DMS53 (cell line): ENCODE data around the gene CACNA1A.

Experiments used
- DNase-seq: peaks from one replicate; lab custom pipeline; 2025; lab: John Stamatoyannopoulos, UW

The CACNA1A gene

DNA sequence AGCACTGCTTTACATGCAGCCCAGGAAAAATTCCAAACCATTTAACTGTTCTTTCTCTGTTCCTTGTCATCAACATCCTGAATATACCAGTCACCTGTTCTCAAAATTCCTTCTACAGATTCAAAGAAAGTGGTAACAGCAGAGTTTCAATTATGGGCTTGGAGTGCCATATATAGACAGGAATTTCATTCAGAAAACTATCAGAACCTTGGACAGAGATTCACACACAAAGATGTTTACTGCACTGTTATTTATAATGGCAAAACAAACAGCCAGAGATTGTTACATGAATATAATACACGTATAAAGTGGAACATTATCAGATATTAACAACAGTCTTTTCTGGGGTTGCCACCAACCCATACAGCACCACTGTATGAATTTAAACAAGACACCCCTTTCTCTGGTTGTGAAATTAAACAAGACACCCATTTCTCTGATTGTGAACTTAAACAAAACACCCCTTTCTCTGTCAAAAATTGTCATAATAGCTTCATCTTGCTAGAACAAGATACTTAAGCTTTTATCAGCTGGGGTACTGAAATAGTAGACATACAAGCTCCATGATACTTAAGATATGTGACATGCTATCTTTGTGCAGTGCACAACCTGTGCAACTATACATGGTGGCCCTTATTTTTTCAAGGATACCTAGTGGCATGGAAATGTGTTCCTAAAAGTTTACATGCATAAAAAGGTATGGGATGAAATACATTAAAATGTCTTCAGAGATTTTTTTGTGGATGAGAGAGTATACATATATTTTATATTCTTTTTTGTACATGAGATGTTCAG, 12.6 kb downstream of the CACNA1A start:
- no peak for DNase-seq

DNA sequence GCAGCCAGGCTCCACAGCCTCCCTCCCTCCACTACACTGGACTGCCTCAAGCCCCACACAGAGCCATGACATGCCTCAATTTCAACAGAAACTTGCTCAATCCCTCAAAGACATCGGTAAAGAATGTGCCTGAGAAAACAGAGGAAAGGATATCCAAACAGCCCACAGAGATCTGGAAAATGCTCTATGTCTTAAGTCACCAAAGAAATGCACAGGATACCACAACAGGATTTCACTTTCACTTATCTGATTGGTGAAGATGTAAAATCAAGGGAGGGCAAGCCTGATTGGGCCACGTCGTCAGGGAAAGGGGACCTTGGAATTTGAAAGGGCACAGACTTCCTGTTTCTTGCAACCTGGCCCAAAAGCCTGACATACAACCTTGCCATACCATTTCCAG, 14.2 kb downstream of the CACNA1A start:
- no peak for DNase-seq

- no peak for DNase-seq
These were observed 18.3 kb downstream of the CACNA1A start for GRCh38 chr19:13487985-13488384.

GRCh38 chr19:13484166-13484565, 22.1 kb downstream of the CACNA1A start:
- no peak for DNase-seq

- no peak for DNase-seq
These were observed 23.1 kb downstream of the CACNA1A start for GRCh38 chr19:13483215-13483614.

- DNase-seq = no peak
These were observed 27.7 kb downstream of the CACNA1A start for GRCh38 chr19:13478576-13478975.

DNA sequence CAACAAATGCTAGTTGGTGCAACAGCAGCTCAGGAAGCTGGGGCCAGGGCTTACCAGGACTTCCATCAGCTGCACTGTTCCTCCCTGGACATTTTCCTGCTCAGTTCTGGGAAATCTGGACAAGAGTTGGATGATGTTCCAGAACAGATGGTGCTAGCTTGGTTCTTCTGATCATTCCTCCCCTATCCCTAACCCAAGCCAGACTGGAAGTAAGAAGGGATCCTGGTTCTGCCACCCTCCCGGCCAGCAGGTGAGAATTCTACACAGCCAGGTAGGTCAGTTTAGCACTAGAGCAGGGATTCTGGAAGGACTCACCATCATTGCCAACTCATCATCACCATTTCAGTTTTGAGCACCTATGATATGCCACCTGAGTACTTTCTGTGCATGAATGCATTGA, 30.2 kb downstream of the CACNA1A start:
- no peak for DNase-seq

- no peak for DNase-seq
These were observed 31.2 kb downstream of the CACNA1A start for GRCh38 chr19:13475044-13475443.

- no peak for DNase-seq
These were observed 39.6 kb downstream of the CACNA1A start for GRCh38 chr19:13466697-13467096.

- peak; percentile 6 for DNase-seq
These were observed 43.0 kb downstream of the CACNA1A start for GRCh38 chr19:13463296-13463695.

- no peak for DNase-seq
These were observed 44.7 kb downstream of the CACNA1A start for GRCh38 chr19:13461536-13461935.

DNA sequence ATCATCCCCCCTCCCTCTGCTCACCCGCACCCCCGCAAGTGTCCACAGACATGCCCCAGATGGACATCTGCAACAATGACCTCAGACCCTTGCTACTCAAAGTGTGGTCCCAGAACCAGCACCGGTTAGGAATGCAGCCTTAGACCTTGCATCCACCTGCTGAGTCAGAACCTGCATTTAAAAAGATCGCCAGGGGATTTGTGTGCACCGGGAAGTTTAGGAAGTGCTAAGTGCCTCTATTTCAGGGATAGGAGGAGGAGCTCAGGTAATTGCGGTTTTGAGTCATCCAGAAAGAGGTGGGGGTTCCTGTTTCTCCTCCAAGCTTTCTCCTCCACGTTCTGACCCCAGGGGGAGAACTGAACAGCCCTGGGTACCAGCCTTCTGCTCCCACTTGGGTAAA, 46.2 kb downstream of the CACNA1A start:
- DNase-seq = no peak

GRCh38 chr19:13459351-13459750, 46.9 kb downstream of the CACNA1A start:
- no peak for DNase-seq

- DNase-seq = no peak
These were observed 54.8 kb downstream of the CACNA1A start for GRCh38 chr19:13451434-13451995.

GRCh38 chr19:13447978-13448377, 58.3 kb downstream of the CACNA1A start:
- no peak for DNase-seq

DNA sequence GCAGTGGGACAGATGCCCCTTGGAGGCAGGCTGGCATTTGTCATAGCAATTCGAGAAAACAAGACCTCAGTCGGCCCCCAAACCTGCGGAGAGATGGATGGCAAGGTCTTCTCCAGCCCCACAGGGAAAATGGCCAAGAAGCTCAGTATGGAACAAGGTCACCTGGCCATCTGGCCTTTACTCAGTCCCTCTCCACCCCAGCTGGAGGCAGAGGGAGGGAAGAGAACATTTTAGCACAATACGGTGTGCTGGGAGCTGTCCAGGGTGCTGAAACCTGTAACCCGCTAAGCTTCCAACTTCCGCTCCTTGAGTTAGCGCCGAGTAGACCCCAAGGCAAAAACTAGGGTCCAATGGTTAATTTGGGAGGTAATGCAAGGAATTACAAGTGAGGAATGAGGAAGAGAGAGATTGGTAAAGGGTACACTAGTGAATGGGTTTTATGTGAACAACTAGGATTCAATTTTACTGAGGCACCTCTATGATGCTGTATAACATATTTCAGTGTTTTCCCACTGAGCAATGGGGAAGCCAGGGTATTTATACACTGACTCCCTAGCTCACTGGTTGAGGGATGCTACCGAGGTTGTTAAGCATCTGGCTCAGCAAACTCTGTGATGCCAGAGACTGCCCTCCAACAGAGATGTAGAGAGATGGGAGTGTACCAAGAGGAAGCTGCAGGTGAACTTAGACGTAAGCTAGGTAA, 64.3 kb downstream of the CACNA1A start:
- DNase-seq = peak; percentile 10

DNA sequence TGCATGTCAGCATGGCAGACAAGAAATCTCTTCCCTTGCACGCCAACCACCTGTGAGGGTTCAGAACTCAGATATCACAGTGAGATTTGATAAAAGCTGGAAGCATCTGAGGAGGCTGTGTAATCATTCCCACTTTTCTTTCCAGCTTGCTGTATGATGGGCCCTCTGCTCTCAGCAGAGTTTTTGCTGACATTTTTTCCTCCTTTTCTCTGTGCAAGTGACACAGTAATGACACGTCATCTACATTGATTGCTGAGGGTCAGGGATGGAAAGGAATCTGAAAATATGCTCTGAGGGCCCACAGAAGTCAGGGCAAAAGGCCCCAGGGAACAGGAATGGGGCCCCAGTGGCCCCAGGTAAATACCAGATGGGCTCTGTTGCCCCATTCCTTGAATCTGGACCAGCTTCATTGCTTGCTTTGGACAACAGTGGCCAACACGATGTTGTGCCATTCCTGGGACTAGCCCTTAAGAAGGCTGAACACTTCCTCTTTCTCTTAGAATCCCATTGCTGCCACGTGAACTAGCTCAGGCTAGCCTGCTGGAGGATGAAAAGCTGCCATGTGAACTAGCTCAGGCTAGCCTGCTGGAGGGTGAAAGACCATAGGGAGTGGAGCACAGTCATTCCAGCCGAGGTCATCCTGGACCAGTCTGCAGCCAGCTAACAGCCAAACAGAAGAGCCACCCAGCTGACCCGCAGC, 68.2 kb downstream of the CACNA1A start:
- no peak for DNase-seq

GRCh38 chr19:13436352-13436751, 69.9 kb downstream of the CACNA1A start:
- no peak for DNase-seq

DNA sequence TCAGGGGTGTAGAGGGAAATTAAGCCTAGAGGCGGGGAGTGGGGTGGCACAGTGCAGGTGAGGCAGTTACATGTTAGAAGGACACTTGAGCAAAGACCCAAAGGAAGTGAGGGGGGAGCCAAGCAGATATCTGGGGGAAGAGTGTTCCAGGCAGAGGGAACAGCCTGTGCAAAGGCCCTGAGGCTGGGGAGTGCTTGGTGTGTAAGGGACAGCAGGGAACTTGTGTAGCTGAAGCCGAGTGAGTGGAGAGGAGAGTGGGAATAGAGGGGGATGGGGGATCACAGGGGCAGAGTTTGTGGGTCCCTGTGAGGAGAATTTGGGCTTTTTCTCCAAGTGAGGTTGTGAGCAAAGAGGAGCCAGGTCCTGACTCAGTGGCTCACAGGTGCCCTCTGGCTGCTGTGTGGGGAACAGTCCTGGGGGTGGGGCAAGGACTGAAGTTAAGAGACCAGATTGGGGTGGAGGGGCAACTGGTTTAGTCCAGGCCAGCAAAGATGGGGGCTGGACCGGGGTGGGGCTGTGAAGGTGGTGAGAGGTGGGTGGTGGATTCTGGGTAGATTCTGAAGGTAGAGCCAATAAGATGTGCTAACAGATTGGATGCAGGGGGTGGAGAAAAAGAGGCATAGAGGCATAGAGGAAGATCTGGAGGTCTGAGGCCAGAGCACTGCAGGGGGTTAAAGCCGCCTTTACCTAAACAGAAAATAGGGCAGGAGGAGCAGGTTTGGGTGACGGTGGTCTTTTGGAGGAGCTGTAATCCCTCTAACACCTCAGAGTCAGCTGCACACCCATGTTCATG, 75.3 kb downstream of the CACNA1A start:
- peak; percentile 49 for DNase-seq

DNA sequence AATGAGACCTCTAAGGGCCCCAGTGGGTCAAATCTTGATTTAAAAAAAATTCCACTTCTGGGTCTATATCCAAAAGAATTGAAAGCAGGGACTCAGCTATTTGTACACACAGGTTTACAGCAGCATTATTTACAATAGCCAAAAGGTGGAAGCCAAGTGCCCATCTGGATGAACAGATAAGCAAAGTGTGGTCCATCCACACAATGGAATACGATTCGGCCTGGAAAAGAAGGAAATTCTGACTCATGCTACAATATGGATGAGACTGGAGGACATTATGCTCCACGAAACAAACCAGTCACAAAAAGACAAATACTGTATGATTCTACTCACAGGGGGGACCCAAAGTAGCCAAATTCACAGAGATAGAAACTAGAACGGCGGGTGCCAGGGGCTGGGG, 76.7 kb downstream of the CACNA1A start:
- no peak for DNase-seq

- peak; percentile 34 for DNase-seq
These were observed 77.9 kb downstream of the CACNA1A start for GRCh38 chr19:13428352-13428751.
